Thyroid gland (tissue), 4 donors: Measurements from ENCODE around the gene CELF4.

Experiments used
- POLR2A ChIP-seq, 2 donors: fragments of 450-650 bp; IDR thresholded peaks; one replicate each; pipeline ENCODE4 v1.6.1; 2017; ENCODE audit warnings: antibody characterized with exemption in 2 of 2, mild to moderate bottlenecking in 2 of 2, moderate library complexity in 1 of 2
- TF ChIP-seq, protein P1 (sequence below), 6 experiments: fragments of 200-600 bp in 3 of 6; fragments of 450-650 bp in 3 of 6; sonication (generic) in 3 of 6; IDR thresholded peaks; one replicate each; pipeline ENCODE4 v1.5.1; 2016 to 2019; ENCODE audit warnings: antibody characterized with exemption in 6 of 6, mild to moderate bottlenecking in 2 of 6, inconsistent platforms in 1 of 6, moderate library complexity in 1 of 6

DNA sequence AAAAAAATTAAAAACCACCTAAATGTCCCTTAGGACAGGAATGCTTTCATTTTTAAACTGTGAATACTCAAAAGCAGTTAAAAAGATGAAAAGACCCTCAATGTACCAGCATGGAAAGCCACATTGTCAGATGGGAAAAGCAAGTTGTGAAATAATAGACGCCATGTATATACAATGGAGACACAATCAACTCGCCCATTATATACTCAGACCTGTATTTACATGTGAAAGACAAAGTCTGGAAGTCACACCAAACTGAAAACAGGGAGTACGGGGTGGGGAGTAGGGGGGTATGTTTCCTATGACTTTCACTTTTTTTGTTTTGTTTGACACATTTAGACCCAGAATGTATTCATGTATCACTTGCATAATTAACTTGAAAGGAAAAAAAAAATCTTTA lies 75.6 kb downstream of the CELF4 start:
- TF ChIP-seq, protein P1, sequence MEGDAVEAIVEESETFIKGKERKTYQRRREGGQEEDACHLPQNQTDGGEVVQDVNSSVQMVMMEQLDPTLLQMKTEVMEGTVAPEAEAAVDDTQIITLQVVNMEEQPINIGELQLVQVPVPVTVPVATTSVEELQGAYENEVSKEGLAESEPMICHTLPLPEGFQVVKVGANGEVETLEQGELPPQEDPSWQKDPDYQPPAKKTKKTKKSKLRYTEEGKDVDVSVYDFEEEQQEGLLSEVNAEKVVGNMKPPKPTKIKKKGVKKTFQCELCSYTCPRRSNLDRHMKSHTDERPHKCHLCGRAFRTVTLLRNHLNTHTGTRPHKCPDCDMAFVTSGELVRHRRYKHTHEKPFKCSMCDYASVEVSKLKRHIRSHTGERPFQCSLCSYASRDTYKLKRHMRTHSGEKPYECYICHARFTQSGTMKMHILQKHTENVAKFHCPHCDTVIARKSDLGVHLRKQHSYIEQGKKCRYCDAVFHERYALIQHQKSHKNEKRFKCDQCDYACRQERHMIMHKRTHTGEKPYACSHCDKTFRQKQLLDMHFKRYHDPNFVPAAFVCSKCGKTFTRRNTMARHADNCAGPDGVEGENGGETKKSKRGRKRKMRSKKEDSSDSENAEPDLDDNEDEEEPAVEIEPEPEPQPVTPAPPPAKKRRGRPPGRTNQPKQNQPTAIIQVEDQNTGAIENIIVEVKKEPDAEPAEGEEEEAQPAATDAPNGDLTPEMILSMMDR (IDR thresholded peaks at IDR 0.05): no peak
- TF ChIP-seq POLR2A (IDR thresholded peaks at IDR 0.05): no peak
